ENCODE results near the gene TMOD2. TPM values are rescaled to one million over a fixed set of nuclear protein-coding genes. Genes with fewer than 3 reads are reported as not detected.
A peak's percentile ranks its signal among the peaks of the same experiment; 100 is the strongest.

The TMOD2 gene
- total RNA-seq, 1 experiment from 2014 or later: 3.6 TPM

- Mint-ChIP-seq H3K36me3 (peaks cover 2% of the 10 kb centered on the region; the same call in 1 of the 2 replicates), H3K27me3 (ENCODE audit: low read depth) (no peaks in the 10 kb centered on the region), H3K27ac (peak overlapping the region; percentile 51; the same call in 1 of the 2 replicates), H3K9me3 (no peaks in the 10 kb centered on the region), H3K4me3 (no peak overlapping the region), H3K4me1 (no peaks in the 10 kb centered on the region)
- no peak for DNase-seq (ENCODE audit: low spot score)
- TF ChIP-seq GABPB1 (CRISPR knock-in tag; IDR thresholded peaks at IDR 0.05) (no peak), SOX15 (CRISPR knock-in tag; IDR thresholded peaks at IDR 0.05) (no peak), USF1 (CRISPR knock-in tag; IDR thresholded peaks at IDR 0.05) (no peak), E2F5 (CRISPR knock-in tag; IDR thresholded peaks at IDR 0.05) (no peak), MXD4 (CRISPR knock-in tag; IDR thresholded peaks at IDR 0.05; ENCODE audit: borderline replicate concordance) (no peak), RELA (CRISPR knock-in tag; IDR thresholded peaks at IDR 0.05; ENCODE audit: borderline replicate concordance) (no peak), PREB (CRISPR knock-in tag; IDR thresholded peaks at IDR 0.05; ENCODE audit: borderline replicate concordance) (no peak), TEAD4 (CRISPR knock-in tag; IDR thresholded peaks at IDR 0.05) (no peak), ZNF121 (CRISPR knock-in tag; IDR thresholded peaks at IDR 0.05) (no peak), PRRX2 (CRISPR knock-in tag; IDR thresholded peaks at IDR 0.05) (no peak), ZNF138 (CRISPR knock-in tag; conservative IDR thresholded peaks at IDR 0.05) (no peak), NFYB (CRISPR knock-in tag; conservative IDR thresholded peaks at IDR 0.05; ENCODE audit: low read depth) (no peak), AR (CRISPR knock-in tag; IDR thresholded peaks at IDR 0.05) (no peak), ZNF317 (CRISPR knock-in tag; IDR thresholded peaks at IDR 0.05; ENCODE audit: borderline replicate concordance, low read depth) (no peak), SP1 (CRISPR knock-in tag; conservative IDR thresholded peaks at IDR 0.05) (no peak), RORB (CRISPR knock-in tag; IDR thresholded peaks at IDR 0.05) (no peak), ZNF532 (CRISPR knock-in tag; IDR thresholded peaks at IDR 0.05; ENCODE audit: borderline replicate concordance) (no peak), ZNF416 (CRISPR knock-in tag; IDR thresholded peaks at IDR 0.05) (no peak), NFATC4 (CRISPR knock-in tag; IDR thresholded peaks at IDR 0.05) (no peak), SMAD3 (CRISPR knock-in tag; IDR thresholded peaks at IDR 0.05; ENCODE audit: borderline replicate concordance) (no peak)
- no peak for ATAC-seq
- ChIA-PET CTCF (interaction anchor here (1.2 kb wide), 1 partner anchor 68 kb away, joined by 3 read pairs; no protein-coding TSS in a partner anchor), POLR2A (no interaction called here)
These were observed 42.4 kb upstream of the TMOD2 start for GRCh38 chr15:51709031-51709430.
